ENCODE results near the gene AQP7. TPM values are rescaled to one million over a fixed set of nuclear protein-coding genes. Genes with fewer than 3 reads are reported as not detected.
"Not testable (repeated sequence)": the region's sequence is repeated elsewhere in the genome, so short reads cannot be mapped to it uniquely, and the experiment has no call there.

Gene AQP7
- total RNA-seq, 3 donors from 2014 or later: 9.2 to 25.2 (median 17.2) TPM

GRCh38 chr9:33395159-33395879 lies 7.0 kb downstream of the AQP7 start:
- H3K4me3 ChIP-seq; intact Hi-C loops (cut with DNase I, micrococcal nuclease): not testable (repeated sequence)
- peak; percentile 75 to 86 (median 85) for DNase-seq

DNA sequence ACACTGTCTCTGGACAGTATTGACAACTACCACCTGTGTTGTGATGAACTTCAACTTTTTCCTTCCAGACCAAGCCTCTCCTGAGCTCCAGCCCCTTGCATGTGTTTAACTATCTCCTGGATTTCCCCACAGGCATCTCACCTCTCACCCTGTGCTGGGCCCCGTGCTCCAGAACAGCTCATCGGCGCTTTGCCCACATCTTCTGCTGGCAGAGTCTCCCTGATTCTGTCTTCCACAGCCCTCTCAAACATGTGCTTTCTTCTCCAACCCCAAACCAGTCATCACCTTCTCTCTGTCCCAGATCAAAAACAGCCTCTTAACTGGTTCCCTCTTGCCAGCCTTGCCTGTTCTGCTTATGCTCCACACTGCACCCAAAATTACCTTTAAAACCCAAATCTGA lies 8.4 kb downstream of the AQP7 start:
- ATAC-seq; H3K4me3 ChIP-seq; H3K36me3 ChIP-seq (ENCODE audit: low read depth); intact Hi-C loops (cut with DNase I, micrococcal nuclease); H3K9me3 ChIP-seq: not testable (repeated sequence)
- H3K4me1 ChIP-seq (ENCODE audit: low read depth): peaks cover 17% of the 10 kb centered on the region
- DNase-seq: peak in 2 of 3 donors; percentile 9 to 13

More at GRCh38 chr9:33395159-33395879, 7.0 kb downstream of the AQP7 start:
- ATAC-seq: peak; percentile 62
- peaks cover 17% of the 10 kb centered on the region for H3K4me1 ChIP-seq (ENCODE audit: low read depth)
- not testable (repeated sequence) for H3K9me3 ChIP-seq; H3K36me3 ChIP-seq (ENCODE audit: low read depth)

GRCh38 chr9:33393581-33393980 lies 8.8 kb downstream of the AQP7 start:
- intact Hi-C loops (cut with DNase I, micrococcal nuclease): no loop called here
- Histone ChIP-seq H3K4me1 (ENCODE audit: low read depth) (peaks cover 17% of the 10 kb centered on the region), H3K36me3 (ENCODE audit: low read depth) (no peaks in the 10 kb centered on the region), H3K9me3 (no peaks in the 10 kb centered on the region), H3K4me3 (no peak overlapping the region)
- ATAC-seq: no peak
- DNase-seq: peak in 2 of 3 donors; percentile 30 to 33
- TF ChIP-seq, protein P1, sequence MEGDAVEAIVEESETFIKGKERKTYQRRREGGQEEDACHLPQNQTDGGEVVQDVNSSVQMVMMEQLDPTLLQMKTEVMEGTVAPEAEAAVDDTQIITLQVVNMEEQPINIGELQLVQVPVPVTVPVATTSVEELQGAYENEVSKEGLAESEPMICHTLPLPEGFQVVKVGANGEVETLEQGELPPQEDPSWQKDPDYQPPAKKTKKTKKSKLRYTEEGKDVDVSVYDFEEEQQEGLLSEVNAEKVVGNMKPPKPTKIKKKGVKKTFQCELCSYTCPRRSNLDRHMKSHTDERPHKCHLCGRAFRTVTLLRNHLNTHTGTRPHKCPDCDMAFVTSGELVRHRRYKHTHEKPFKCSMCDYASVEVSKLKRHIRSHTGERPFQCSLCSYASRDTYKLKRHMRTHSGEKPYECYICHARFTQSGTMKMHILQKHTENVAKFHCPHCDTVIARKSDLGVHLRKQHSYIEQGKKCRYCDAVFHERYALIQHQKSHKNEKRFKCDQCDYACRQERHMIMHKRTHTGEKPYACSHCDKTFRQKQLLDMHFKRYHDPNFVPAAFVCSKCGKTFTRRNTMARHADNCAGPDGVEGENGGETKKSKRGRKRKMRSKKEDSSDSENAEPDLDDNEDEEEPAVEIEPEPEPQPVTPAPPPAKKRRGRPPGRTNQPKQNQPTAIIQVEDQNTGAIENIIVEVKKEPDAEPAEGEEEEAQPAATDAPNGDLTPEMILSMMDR (IDR thresholded peaks at IDR 0.05): no peak

DNA sequence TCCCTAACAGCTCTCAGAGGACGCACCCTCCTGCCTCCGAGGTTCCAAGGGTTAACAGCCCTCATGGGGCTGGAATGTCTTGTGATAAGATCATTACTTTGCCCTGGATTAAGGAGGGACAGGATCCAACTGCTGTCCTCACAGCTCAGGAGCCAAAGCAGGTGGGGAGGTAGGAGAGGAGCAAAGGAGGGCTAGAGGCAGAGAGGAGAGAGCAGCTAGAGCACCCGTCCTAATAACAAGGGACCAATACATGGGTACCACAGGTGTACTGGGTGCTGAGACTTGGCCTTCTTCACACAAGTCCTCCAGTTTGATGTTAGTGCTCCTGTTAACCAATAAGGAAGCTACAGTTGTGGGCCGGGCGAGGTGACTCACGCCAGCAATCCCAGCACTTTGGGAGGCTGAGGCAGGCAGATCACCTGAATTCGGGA lies 9.8 kb downstream of the AQP7 start:
- intact Hi-C loops (cut with DNase I, micrococcal nuclease); H3K4me3 ChIP-seq; H3K9me3 ChIP-seq; H3K36me3 ChIP-seq (ENCODE audit: low read depth): not testable (repeated sequence)
- ATAC-seq: peak; percentile 83
- peak; percentile 49 to 60 (median 59) for DNase-seq
- H3K4me1 ChIP-seq (ENCODE audit: low read depth): peaks cover 17% of the 10 kb centered on the region

- H3K9me3 ChIP-seq; intact Hi-C loops (cut with DNase I, micrococcal nuclease); H3K4me3 ChIP-seq; H3K36me3 ChIP-seq (ENCODE audit: low read depth): not testable (repeated sequence)
- peaks cover 17% of the 10 kb centered on the region for H3K4me1 ChIP-seq (ENCODE audit: low read depth)
- peak; percentile 61 to 73 (median 67) for DNase-seq
- peak; percentile 55 for ATAC-seq
Observed at GRCh38 chr9:33391111-33391771, 11.1 kb downstream of the AQP7 start.

DNA sequence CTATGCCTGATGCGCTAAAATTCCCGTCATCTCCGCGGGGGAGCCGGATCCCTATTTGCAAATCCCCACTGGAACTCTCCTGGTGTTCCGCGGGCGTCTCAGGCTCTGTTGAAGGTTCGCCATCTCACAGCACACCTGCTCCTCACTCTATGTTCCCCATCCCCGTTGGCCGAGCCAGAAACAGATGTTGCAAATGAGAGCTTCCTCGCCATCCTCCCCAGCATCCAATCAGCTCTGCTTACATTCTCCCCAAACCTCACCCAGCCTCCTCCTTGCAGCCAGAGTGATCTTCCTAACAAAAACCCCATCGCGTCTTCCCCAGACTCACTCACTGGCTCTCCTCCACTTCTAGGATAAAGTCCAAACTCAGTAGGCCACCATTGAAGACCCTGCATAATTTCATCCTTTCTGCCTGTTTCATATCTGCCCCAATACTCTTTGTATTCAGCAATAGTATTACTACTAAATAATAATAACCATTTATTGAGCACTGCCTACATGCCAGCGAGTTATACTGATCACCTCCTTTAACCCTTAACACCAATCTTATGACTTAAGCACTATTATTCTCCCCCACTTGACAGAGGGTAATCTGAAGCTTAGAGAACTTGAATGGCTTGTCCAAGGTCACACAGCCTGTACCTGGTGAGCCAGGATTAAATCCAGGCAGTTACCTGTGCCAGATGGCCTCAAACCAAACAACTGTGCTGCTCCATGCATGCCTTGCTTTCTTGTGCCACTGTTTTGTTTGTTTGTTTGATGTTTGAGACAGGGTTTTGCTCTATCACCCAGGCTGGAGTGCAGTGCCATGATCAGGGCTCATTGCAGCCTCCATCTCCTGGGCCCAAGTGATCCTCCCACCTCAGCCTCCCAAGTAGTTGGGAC lies 14.0 kb downstream of the AQP7 start:
- Histone ChIP-seq H3K4me1 (ENCODE audit: low read depth) (peaks cover 14% of the 10 kb centered on the region), H3K36me3 (ENCODE audit: low read depth) (no peaks in the 10 kb centered on the region), H3K9me3 (no peaks in the 10 kb centered on the region), H3K4me3 (no peak overlapping the region)
- TF ChIP-seq, protein P1 (IDR thresholded peaks at IDR 0.05): no peak
- ATAC-seq (no peak), DNase-seq (no peak)
- intact Hi-C loops (cut with DNase I, micrococcal nuclease): no loop called here

- ATAC-seq; H3K36me3 ChIP-seq (ENCODE audit: low read depth); intact Hi-C loops (cut with DNase I, micrococcal nuclease); H3K9me3 ChIP-seq; H3K4me1 ChIP-seq (ENCODE audit: low read depth); H3K4me3 ChIP-seq; DNase-seq: not testable (repeated sequence)
Observed at GRCh38 chr9:33386998-33387397, 15.4 kb downstream of the AQP7 start.

- H3K9me3 ChIP-seq; DNase-seq; H3K36me3 ChIP-seq (ENCODE audit: low read depth); H3K4me3 ChIP-seq; H3K4me1 ChIP-seq (ENCODE audit: low read depth); ATAC-seq; intact Hi-C loops (cut with DNase I, micrococcal nuclease): not testable (repeated sequence)
Observed at GRCh38 chr9:33386641-33386996, 15.7 kb downstream of the AQP7 start.

- DNase-seq; H3K4me3 ChIP-seq; H3K36me3 ChIP-seq (ENCODE audit: low read depth); intact Hi-C loops (cut with DNase I, micrococcal nuclease); H3K9me3 ChIP-seq; H3K4me1 ChIP-seq (ENCODE audit: low read depth); ATAC-seq: not testable (repeated sequence)
Observed at GRCh38 chr9:33385979-33386640, 16.3 kb downstream of the AQP7 start.

- ATAC-seq; intact Hi-C loops (cut with DNase I, micrococcal nuclease); H3K4me1 ChIP-seq (ENCODE audit: low read depth); H3K9me3 ChIP-seq; H3K36me3 ChIP-seq (ENCODE audit: low read depth); H3K4me3 ChIP-seq; DNase-seq: not testable (repeated sequence)
Observed at GRCh38 chr9:33385536-33385935, 16.8 kb downstream of the AQP7 start.

DNA sequence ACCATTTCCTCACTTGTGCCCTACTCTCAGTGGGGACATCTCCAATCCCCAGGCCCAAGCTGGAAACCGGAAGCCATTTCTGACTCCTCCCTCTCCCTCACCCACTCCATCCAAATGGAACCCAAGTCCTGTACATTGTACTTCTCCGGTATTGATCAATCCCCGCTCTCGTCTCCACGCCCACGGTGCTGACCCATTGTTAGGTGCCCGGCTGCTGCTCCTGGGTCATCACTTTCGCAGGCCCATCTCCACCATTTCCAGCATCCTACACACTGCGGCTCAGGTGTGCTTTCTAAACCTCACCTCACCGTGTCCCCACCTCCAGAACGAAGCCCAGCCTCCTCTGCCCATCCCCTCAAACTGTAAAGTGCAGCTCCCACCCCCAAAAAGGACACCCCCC lies 19.0 kb downstream of the AQP7 start:
- H3K36me3 ChIP-seq (ENCODE audit: low read depth); DNase-seq; H3K9me3 ChIP-seq; H3K4me1 ChIP-seq (ENCODE audit: low read depth); ATAC-seq; intact Hi-C loops (cut with DNase I, micrococcal nuclease); H3K4me3 ChIP-seq: not testable (repeated sequence)

Measured in mucosa of descending colon (tissue), 3 donors.